DND-41 (cell line): ENCODE results near the gene PPFIA2.

Source experiments
- ATAC-seq: fragments of 200-7000 bp; cut with Tn5 transposase; 3 replicates; pipeline ENCODE4 v1.9.1; 2021; ENCODE audit warnings: low read depth; ENCODE audit not compliant: insufficient read depth
- DNase-seq: peaks from one replicate; pipeline ENCODE4 v3.0.0-alpha.2; 2020
- H2AFZ ChIP-seq: 2 replicates; pipeline ENCODE4 v1.6.0; 2012; ENCODE audit warnings: low read depth, low read length
- H3K27ac ChIP-seq: 2 replicates; pipeline ENCODE4 v1.5.1; 2012; ENCODE audit warnings: low read length, inconsistent platforms
- H3K27me3 ChIP-seq: fragments of 200-600 bp; sonication (generic); 2 replicates; pipeline ENCODE4 v1.6.0; 2012; ENCODE audit warnings: low read length, mild to moderate bottlenecking, inconsistent platforms; ENCODE audit not compliant: insufficient read depth, poor library complexity
- H3K36me3 ChIP-seq: 2 replicates; pipeline ENCODE4 v1.5.1; 2012; ENCODE audit warnings: low read length, inconsistent platforms; ENCODE audit not compliant: insufficient read depth
- H3K4me1 ChIP-seq: 2 replicates; pipeline ENCODE4 v1.5.1; 2012; ENCODE audit warnings: mild to moderate bottlenecking, low read length; ENCODE audit not compliant: insufficient read depth
- H3K4me2 ChIP-seq: 2 replicates; pipeline ENCODE4 v1.6.0; 2012; ENCODE audit warnings: mild to moderate bottlenecking, moderate library complexity, low read length, inconsistent platforms; ENCODE audit not compliant: insufficient read depth
- H3K4me3 ChIP-seq, 2 experiments: fragments of 200-600 bp in 1 of 2; shearing (Covaris generic) in 1 of 2; 2 replicates each; pipeline ENCODE4 v1.5.1; 2012 to 2016; ENCODE audit warnings: inconsistent platforms in 2 of 2, low read length in 2 of 2, mild to moderate bottlenecking in 2 of 2, low read depth in 1 of 2, moderate library complexity in 1 of 2
- H3K79me2 ChIP-seq: 2 replicates; pipeline ENCODE4 v1.6.0; 2012; ENCODE audit warnings: low read length, inconsistent platforms; ENCODE audit not compliant: insufficient read depth
- H3K9ac ChIP-seq: 2 replicates; pipeline ENCODE4 v1.6.0; 2012; ENCODE audit warnings: low read depth, mild to moderate bottlenecking, inconsistent platforms, low read length, moderate library complexity
- H3K9me3 ChIP-seq: 2 replicates; pipeline ENCODE4 v1.5.1; 2012; ENCODE audit warnings: low read length, moderate library complexity, mild to moderate bottlenecking, inconsistent platforms; ENCODE audit not compliant: insufficient read depth, severe bottlenecking
- H4K20me1 ChIP-seq: 2 replicates; pipeline ENCODE4 v1.6.0; 2012; ENCODE audit warnings: low read length; ENCODE audit not compliant: insufficient read depth
- CTCF ChIP-seq: IDR thresholded peaks from 2 replicates; pipeline ENCODE4 v1.5.1; 2012; ENCODE audit warnings: borderline replicate concordance, low read length, moderate library complexity, mild to moderate bottlenecking; ENCODE audit not compliant: poor library complexity, severe bottlenecking; ENCODE audit errors: extremely low read depth
- EZH2 ChIP-seq: IDR thresholded peaks from 3 replicates; pipeline ENCODE4 v1.6.1; 2012; ENCODE audit warnings: borderline replicate concordance, low read depth, mild to moderate bottlenecking, moderate library complexity, low read length, inconsistent platforms; ENCODE audit not compliant: severe bottlenecking

PPFIA2 gene

GRCh38 chr12:81255947-81256346, 503.2 kb downstream of the PPFIA2 start:
- TF ChIP-seq EZH2 (no peak), CTCF (no peak)
- Histone ChIP-seq H3K4me3 (no peak overlapping the region), H3K36me3 (no peaks in the 10 kb centered on the region), H3K27ac (no peak overlapping the region), H3K4me2 (no peak overlapping the region), H3K4me1 (no peaks in the 10 kb centered on the region), H3K9me3 (no peaks in the 10 kb centered on the region), H4K20me1 (no peaks in the 10 kb centered on the region), H3K9ac (no peak overlapping the region), H3K79me2 (no peaks in the 10 kb centered on the region), H3K27me3 (no peaks in the 10 kb centered on the region), H2AFZ (no peak overlapping the region)
- ATAC-seq (no peak), DNase-seq (no peak)

GRCh38 chr12:81255456-81255855, 503.7 kb downstream of the PPFIA2 start:
- DNase-seq: no peak
- TF ChIP-seq EZH2 (no peak), CTCF (no peak)
- H3K9me3 ChIP-seq: no peaks in the 10 kb centered on the region
- no peaks in the 10 kb centered on the region for H4K20me1 ChIP-seq
- ATAC-seq: no peak
- no peak overlapping the region for H3K9ac ChIP-seq
- no peaks in the 10 kb centered on the region for H3K4me1 ChIP-seq
- no peak overlapping the region for H3K4me3 ChIP-seq
- H3K79me2 ChIP-seq: no peaks in the 10 kb centered on the region
- no peak overlapping the region for H2AFZ ChIP-seq
- no peaks in the 10 kb centered on the region for H3K27me3 ChIP-seq
- no peaks in the 10 kb centered on the region for H3K36me3 ChIP-seq
- H3K4me2 ChIP-seq: no peak overlapping the region
- no peak overlapping the region for H3K27ac ChIP-seq

GRCh38 chr12:81253360-81253759, 505.8 kb downstream of the PPFIA2 start:
- Histone ChIP-seq H3K9ac (no peak overlapping the region), H4K20me1 (no peaks in the 10 kb centered on the region), H3K79me2 (no peaks in the 10 kb centered on the region), H3K36me3 (no peaks in the 10 kb centered on the region), H3K9me3 (no peaks in the 10 kb centered on the region), H2AFZ (no peak overlapping the region), H3K4me2 (no peak overlapping the region), H3K27me3 (no peaks in the 10 kb centered on the region), H3K4me1 (no peaks in the 10 kb centered on the region), H3K4me3 (no peak overlapping the region), H3K27ac (no peak overlapping the region)
- no peak for TF ChIP-seq CTCF
- TF ChIP-seq EZH2: no peak
- DNase-seq: no peak
- no peak for ATAC-seq

GRCh38 chr12:81252228-81252627, 506.9 kb downstream of the PPFIA2 start:
- H3K4me1 ChIP-seq: no peaks in the 10 kb centered on the region
- no peaks in the 10 kb centered on the region for H3K9me3 ChIP-seq
- H3K27ac ChIP-seq: no peak overlapping the region
- no peaks in the 10 kb centered on the region for H3K79me2 ChIP-seq
- TF ChIP-seq CTCF (no peak), EZH2 (no peak)
- H3K27me3 ChIP-seq: no peaks in the 10 kb centered on the region
- no peaks in the 10 kb centered on the region for H4K20me1 ChIP-seq
- H2AFZ ChIP-seq: no peak overlapping the region
- H3K36me3 ChIP-seq: no peaks in the 10 kb centered on the region
- ATAC-seq: no peak
- no peak for DNase-seq
- H3K4me3 ChIP-seq: no peak overlapping the region
- no peak overlapping the region for H3K9ac ChIP-seq
- H3K4me2 ChIP-seq: no peak overlapping the region
